Activated naive CD8-positive, alpha-beta T cell (primary cell): ENCODE measurements around the gene AHCTF1.
"Not testable (repeated sequence)": the region's sequence is repeated elsewhere in the genome, so short reads cannot be mapped to it uniquely, and the experiment has no call there.

Source experiments
- H3K27ac Mint-ChIP-seq: one replicate; pipeline ENCODE4 v1.8.0; 2021; ENCODE audit warnings: mixed read lengths
- H3K27me3 Mint-ChIP-seq: one replicate; pipeline ENCODE4 v1.8.0; 2021; ENCODE audit warnings: mixed read lengths
- H3K36me3 Mint-ChIP-seq: one replicate; pipeline ENCODE4 v1.8.0; 2021; ENCODE audit warnings: mixed read lengths
- H3K4me1 Mint-ChIP-seq: one replicate; pipeline ENCODE4 v1.8.0; 2021; ENCODE audit warnings: low read depth, mixed read lengths
- H3K4me3 Mint-ChIP-seq: one replicate; pipeline ENCODE4 v1.8.0; 2021; ENCODE audit warnings: mild to moderate bottlenecking, mixed read lengths
- H3K9me3 Mint-ChIP-seq: one replicate; pipeline ENCODE4 v1.8.0; 2021; ENCODE audit warnings: low read depth, mixed read lengths

The AHCTF1 gene

GRCh38 chr1:246888522-246888921 lies 43.2 kb downstream of the AHCTF1 start:
- Mint-ChIP-seq H3K4me3 (no peak overlapping the region), H3K36me3 (peaks cover 23% of the 10 kb centered on the region), H3K9me3 (no peaks in the 10 kb centered on the region), H3K27me3 (no peaks in the 10 kb centered on the region), H3K27ac (no peak overlapping the region), H3K4me1 (peaks cover 6% of the 10 kb centered on the region)

- H3K4me3 Mint-ChIP-seq, H3K9me3 Mint-ChIP-seq, H3K27ac Mint-ChIP-seq, H3K27me3 Mint-ChIP-seq, H3K4me1 Mint-ChIP-seq: not testable (repeated sequence)
- peaks cover 18% of the 10 kb centered on the region for H3K36me3 Mint-ChIP-seq
Observed at GRCh38 chr1:246885389-246885788, 46.4 kb downstream of the AHCTF1 start.

GRCh38 chr1:246878551-246878950 lies 53.2 kb downstream of the AHCTF1 start:
- H3K36me3 Mint-ChIP-seq = peaks cover 16% of the 10 kb centered on the region
- peaks cover 13% of the 10 kb centered on the region for H3K4me1 Mint-ChIP-seq
- H3K4me3 Mint-ChIP-seq = no peak overlapping the region
- H3K27ac Mint-ChIP-seq = no peak overlapping the region
- no peaks in the 10 kb centered on the region for H3K9me3 Mint-ChIP-seq
- H3K27me3 Mint-ChIP-seq = no peaks in the 10 kb centered on the region

- Mint-ChIP-seq H3K36me3 (peaks cover 16% of the 10 kb centered on the region), H3K4me1 (peaks cover 23% of the 10 kb centered on the region), H3K4me3 (no peak overlapping the region), H3K9me3 (no peaks in the 10 kb centered on the region), H3K27me3 (no peaks in the 10 kb centered on the region), H3K27ac (no peak overlapping the region)
Observed at GRCh38 chr1:246876431-246876830, 55.3 kb downstream of the AHCTF1 start.

- Mint-ChIP-seq H3K4me3 (no peak overlapping the region), H3K27me3 (no peaks in the 10 kb centered on the region), H3K9me3 (no peaks in the 10 kb centered on the region), H3K36me3 (peaks cover 15% of the 10 kb centered on the region), H3K4me1 (peaks cover 23% of the 10 kb centered on the region), H3K27ac (peak overlapping the region; percentile 51)
Observed at GRCh38 chr1:246875041-246876026, 56.4 kb downstream of the AHCTF1 start.

- H3K9me3 Mint-ChIP-seq = no peaks in the 10 kb centered on the region
- no peak overlapping the region for H3K4me3 Mint-ChIP-seq
- no peaks in the 10 kb centered on the region for H3K4me1 Mint-ChIP-seq
- peaks cover 15% of the 10 kb centered on the region for H3K36me3 Mint-ChIP-seq
- no peaks in the 10 kb centered on the region for H3K27me3 Mint-ChIP-seq
- no peak overlapping the region for H3K27ac Mint-ChIP-seq
Observed at GRCh38 chr1:246865921-246866320, 65.8 kb downstream of the AHCTF1 start.

GRCh38 chr1:246863791-246864190 lies 68.0 kb downstream of the AHCTF1 start:
- H3K9me3 Mint-ChIP-seq, H3K27ac Mint-ChIP-seq, H3K4me3 Mint-ChIP-seq, H3K27me3 Mint-ChIP-seq, H3K4me1 Mint-ChIP-seq: not testable (repeated sequence)
- H3K36me3 Mint-ChIP-seq = peaks cover 14% of the 10 kb centered on the region

- H3K36me3 Mint-ChIP-seq = peaks cover 12% of the 10 kb centered on the region
- no peaks in the 10 kb centered on the region for H3K27me3 Mint-ChIP-seq
- no peaks in the 10 kb centered on the region for H3K9me3 Mint-ChIP-seq
- H3K4me1 Mint-ChIP-seq = no peaks in the 10 kb centered on the region
- no peak overlapping the region for H3K4me3 Mint-ChIP-seq
- H3K27ac Mint-ChIP-seq = no peak overlapping the region
Observed at GRCh38 chr1:246860401-246860800, 71.3 kb downstream of the AHCTF1 start.

- Mint-ChIP-seq H3K36me3 (peaks cover 11% of the 10 kb centered on the region), H3K9me3 (no peaks in the 10 kb centered on the region), H3K27ac (no peak overlapping the region), H3K4me1 (no peaks in the 10 kb centered on the region), H3K27me3 (no peaks in the 10 kb centered on the region), H3K4me3 (no peak overlapping the region)
Observed at GRCh38 chr1:246856371-246856770, 75.4 kb downstream of the AHCTF1 start.

- not testable (repeated sequence) for H3K9me3 Mint-ChIP-seq, H3K27ac Mint-ChIP-seq, H3K4me3 Mint-ChIP-seq, H3K4me1 Mint-ChIP-seq, H3K27me3 Mint-ChIP-seq
- H3K36me3 Mint-ChIP-seq = peaks cover 20% of the 10 kb centered on the region
Observed at GRCh38 chr1:246850640-246851039, 81.1 kb downstream of the AHCTF1 start.

- H3K9me3 Mint-ChIP-seq = no peaks in the 10 kb centered on the region
- no peak overlapping the region for H3K27ac Mint-ChIP-seq
- H3K4me1 Mint-ChIP-seq = no peaks in the 10 kb centered on the region
- H3K36me3 Mint-ChIP-seq = peaks cover 24% of the 10 kb centered on the region
- H3K4me3 Mint-ChIP-seq = no peak overlapping the region
- H3K27me3 Mint-ChIP-seq = no peaks in the 10 kb centered on the region
Observed at GRCh38 chr1:246843876-246844275, 87.9 kb downstream of the AHCTF1 start.

GRCh38 chr1:246840761-246841160 lies 91.0 kb downstream of the AHCTF1 start:
- peaks cover 16% of the 10 kb centered on the region for H3K36me3 Mint-ChIP-seq
- not testable (repeated sequence) for H3K9me3 Mint-ChIP-seq, H3K4me3 Mint-ChIP-seq, H3K4me1 Mint-ChIP-seq, H3K27ac Mint-ChIP-seq, H3K27me3 Mint-ChIP-seq

- Mint-ChIP-seq H3K9me3 (no peaks in the 10 kb centered on the region), H3K4me3 (no peak overlapping the region), H3K4me1 (peaks cover 5% of the 10 kb centered on the region), H3K36me3 (peaks cover 9% of the 10 kb centered on the region), H3K27ac (no peak overlapping the region), H3K27me3 (no peaks in the 10 kb centered on the region)
Observed at GRCh38 chr1:246838118-246838456, 93.7 kb downstream of the AHCTF1 start.

- no peak overlapping the region for H3K4me3 Mint-ChIP-seq
- H3K27ac Mint-ChIP-seq = no peak overlapping the region
- no peaks in the 10 kb centered on the region for H3K27me3 Mint-ChIP-seq
- H3K36me3 Mint-ChIP-seq = peaks cover 4% of the 10 kb centered on the region
- H3K4me1 Mint-ChIP-seq = peaks cover 5% of the 10 kb centered on the region
- no peaks in the 10 kb centered on the region for H3K9me3 Mint-ChIP-seq
Observed at GRCh38 chr1:246837418-246838117, 94.2 kb downstream of the AHCTF1 start.

- H3K27ac Mint-ChIP-seq = no peak overlapping the region
- peaks cover 2% of the 10 kb centered on the region for H3K27me3 Mint-ChIP-seq
- no peak overlapping the region for H3K4me3 Mint-ChIP-seq
- H3K9me3 Mint-ChIP-seq = no peaks in the 10 kb centered on the region
- peaks cover 4% of the 10 kb centered on the region for H3K36me3 Mint-ChIP-seq
- peaks cover 5% of the 10 kb centered on the region for H3K4me1 Mint-ChIP-seq
Observed at GRCh38 chr1:246836209-246836966, 95.4 kb downstream of the AHCTF1 start.
